ENCODE measurements around the gene KIF13A. TPM values are rescaled to one million over a fixed set of nuclear protein-coding genes. Genes with fewer than 3 reads are reported as not detected.
"Not testable (repeated sequence)": the region's sequence is repeated elsewhere in the genome, so short reads cannot be mapped to it uniquely, and the experiment has no call there.

Gene KIF13A
- total RNA-seq, 1 donor from 2014 or later = 43.0 TPM

- no peak for DNase-seq (ENCODE audit: low spot score)
Measured at GRCh38 chr6:17846762-17847161, 140.7 kb downstream of the KIF13A start.

- DNase-seq (ENCODE audit: low spot score) = no peak
Measured at GRCh38 chr6:17845598-17845997, 141.8 kb downstream of the KIF13A start.

- DNase-seq (ENCODE audit: low spot score) = not testable (repeated sequence)
Measured at GRCh38 chr6:17844967-17845366, 142.5 kb downstream of the KIF13A start.

- no peak for DNase-seq (ENCODE audit: low spot score)
Measured at GRCh38 chr6:17842934-17843821, 144.3 kb downstream of the KIF13A start.

GRCh38 chr6:17842014-17842776 is 145.2 kb downstream of the KIF13A start:
- DNase-seq (ENCODE audit: low spot score) = no peak

- DNase-seq (ENCODE audit: low spot score) = no peak
Measured at GRCh38 chr6:17839513-17840223, 147.8 kb downstream of the KIF13A start.

- no peak for DNase-seq (ENCODE audit: low spot score)
Measured at GRCh38 chr6:17836293-17836692, 151.1 kb downstream of the KIF13A start.

GRCh38 chr6:17835784-17836183 is 151.7 kb downstream of the KIF13A start:
- no peak for DNase-seq (ENCODE audit: low spot score)

- DNase-seq (ENCODE audit: low spot score) = no peak
Measured at GRCh38 chr6:17831135-17831534, 156.3 kb downstream of the KIF13A start.

GRCh38 chr6:17829905-17830304 is 157.5 kb downstream of the KIF13A start:
- DNase-seq (ENCODE audit: low spot score) = no peak

GRCh38 chr6:17828149-17828548 is 159.3 kb downstream of the KIF13A start:
- DNase-seq (ENCODE audit: low spot score) = no peak

- DNase-seq (ENCODE audit: low spot score) = no peak
Measured at GRCh38 chr6:17826301-17826700, 161.1 kb downstream of the KIF13A start.

GRCh38 chr6:17820055-17820454 is 167.4 kb downstream of the KIF13A start:
- DNase-seq (ENCODE audit: low spot score) = no peak

- no peak for DNase-seq (ENCODE audit: low spot score)
Measured at GRCh38 chr6:17817763-17818162, 169.7 kb downstream of the KIF13A start.

- no peak for DNase-seq (ENCODE audit: low spot score)
Measured at GRCh38 chr6:17816921-17817611, 170.4 kb downstream of the KIF13A start.

GRCh38 chr6:17813542-17813941 is 173.9 kb downstream of the KIF13A start:
- no peak for DNase-seq (ENCODE audit: low spot score)

- no peak for DNase-seq (ENCODE audit: low spot score)
Measured at GRCh38 chr6:17812311-17812710, 175.1 kb downstream of the KIF13A start.

- no peak for DNase-seq (ENCODE audit: low spot score)
Measured at GRCh38 chr6:17808609-17809008, 178.8 kb downstream of the KIF13A start.

- not testable (repeated sequence) for DNase-seq (ENCODE audit: low spot score)
Measured at GRCh38 chr6:17807431-17807830, 180.0 kb downstream of the KIF13A start.

- no peak for DNase-seq (ENCODE audit: low spot score)
Measured at GRCh38 chr6:17803409-17803808, 184.0 kb downstream of the KIF13A start.

GRCh38 chr6:17798477-17799154 is 188.8 kb downstream of the KIF13A start:
- DNase-seq (ENCODE audit: low spot score) = no peak
